ENCODE data around the gene TMEM201. TPM values are rescaled to one million over a fixed set of nuclear protein-coding genes. Genes with fewer than 3 reads are reported as not detected.

TMEM201 gene
- total RNA-seq, 1 experiment from 2014 or later: 30.4 TPM

DNA sequence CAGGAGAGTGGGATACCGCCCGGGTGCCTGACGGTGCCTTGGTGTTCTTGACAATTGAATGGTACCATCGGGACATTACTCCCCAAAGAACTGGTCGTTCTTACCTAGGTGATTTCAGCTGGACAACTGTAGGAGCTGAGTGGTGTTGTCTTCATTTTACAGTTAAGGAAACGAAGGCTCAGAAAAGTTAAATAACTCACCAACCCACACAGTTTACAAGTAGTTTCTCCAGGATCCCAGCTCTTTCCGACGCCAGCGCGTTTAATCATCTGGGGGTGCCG is 64.4 kb downstream of the TMEM201 start (continued):
- TF ChIP-seq PRDM15 (CRISPR knock-in tag; IDR thresholded peaks at IDR 0.05): no peak
- TF ChIP-seq, protein P1, sequence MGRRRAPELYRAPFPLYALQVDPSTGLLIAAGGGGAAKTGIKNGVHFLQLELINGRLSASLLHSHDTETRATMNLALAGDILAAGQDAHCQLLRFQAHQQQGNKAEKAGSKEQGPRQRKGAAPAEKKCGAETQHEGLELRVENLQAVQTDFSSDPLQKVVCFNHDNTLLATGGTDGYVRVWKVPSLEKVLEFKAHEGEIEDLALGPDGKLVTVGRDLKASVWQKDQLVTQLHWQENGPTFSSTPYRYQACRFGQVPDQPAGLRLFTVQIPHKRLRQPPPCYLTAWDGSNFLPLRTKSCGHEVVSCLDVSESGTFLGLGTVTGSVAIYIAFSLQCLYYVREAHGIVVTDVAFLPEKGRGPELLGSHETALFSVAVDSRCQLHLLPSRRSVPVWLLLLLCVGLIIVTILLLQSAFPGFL (CRISPR knock-in tag; IDR thresholded peaks at IDR 0.05; ENCODE audit: borderline replicate concordance): no peak
- TF ChIP-seq RORB (CRISPR knock-in tag; IDR thresholded peaks at IDR 0.05): no peak
- TF ChIP-seq, protein P2, sequence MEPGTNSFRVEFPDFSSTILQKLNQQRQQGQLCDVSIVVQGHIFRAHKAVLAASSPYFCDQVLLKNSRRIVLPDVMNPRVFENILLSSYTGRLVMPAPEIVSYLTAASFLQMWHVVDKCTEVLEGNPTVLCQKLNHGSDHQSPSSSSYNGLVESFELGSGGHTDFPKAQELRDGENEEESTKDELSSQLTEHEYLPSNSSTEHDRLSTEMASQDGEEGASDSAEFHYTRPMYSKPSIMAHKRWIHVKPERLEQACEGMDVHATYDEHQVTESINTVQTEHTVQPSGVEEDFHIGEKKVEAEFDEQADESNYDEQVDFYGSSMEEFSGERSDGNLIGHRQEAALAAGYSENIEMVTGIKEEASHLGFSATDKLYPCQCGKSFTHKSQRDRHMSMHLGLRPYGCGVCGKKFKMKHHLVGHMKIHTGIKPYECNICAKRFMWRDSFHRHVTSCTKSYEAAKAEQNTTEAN (CRISPR knock-in tag; IDR thresholded peaks at IDR 0.05): no peak
- TF ChIP-seq ETV6 (CRISPR knock-in tag; IDR thresholded peaks at IDR 0.05): no peak

DNA sequence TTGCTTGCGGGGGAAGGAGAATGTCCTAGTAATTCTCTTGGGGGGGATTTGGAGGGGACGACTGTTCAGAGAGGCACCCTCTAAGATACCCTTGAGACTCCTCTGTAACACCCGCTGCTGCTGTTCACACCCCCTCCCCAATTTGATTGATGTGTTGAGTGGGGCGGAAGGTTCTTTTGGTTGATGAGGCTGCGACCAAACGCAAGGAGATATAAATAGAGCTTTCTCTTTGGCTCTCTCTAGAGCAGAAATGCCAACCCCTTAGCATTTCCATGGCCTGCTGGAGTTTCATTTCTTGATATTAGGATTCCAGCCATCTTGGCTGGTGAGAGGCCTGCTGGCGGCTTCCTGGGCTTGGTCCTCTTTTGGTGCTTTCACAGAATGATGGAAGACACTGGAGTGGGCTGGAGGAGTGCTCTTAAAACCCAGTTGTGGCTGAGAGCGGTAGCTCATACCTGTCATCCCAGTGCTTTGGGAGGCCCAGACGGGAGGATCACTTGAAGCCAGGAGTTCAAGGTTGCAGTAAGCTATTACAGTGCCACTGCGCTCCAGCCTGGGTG is 64.9 kb downstream of the TMEM201 start:
- no peak for DNase-seq (ENCODE audit: low spot score)
- H3K27ac Mint-ChIP-seq: no peak overlapping the region
- TF ChIP-seq FOXJ3 (CRISPR knock-in tag; IDR thresholded peaks at IDR 0.05; ENCODE audit: borderline replicate concordance): no peak
- no peak for TF ChIP-seq NR1H2 (CRISPR knock-in tag; IDR thresholded peaks at IDR 0.05)
- H3K36me3 Mint-ChIP-seq: no peaks in the 10 kb centered on the region
- ChIA-PET CTCF (interaction anchor here (1.2 to 2.7 kb wide), 3 partner anchors 11 to 38 kb away, joined by 3 to 7 read pairs (median 4); no protein-coding TSS in a partner anchor), POLR2A (no interaction called here)
- H3K4me3 Mint-ChIP-seq: peak overlapping the region; percentile 72
- peaks cover 10% of the 10 kb centered on the region for H3K4me1 Mint-ChIP-seq
- ATAC-seq: no peak
- peaks cover 58% of the 10 kb centered on the region for H3K27me3 Mint-ChIP-seq (ENCODE audit: low read depth)
- H3K9me3 Mint-ChIP-seq: no peaks in the 10 kb centered on the region

DNA sequence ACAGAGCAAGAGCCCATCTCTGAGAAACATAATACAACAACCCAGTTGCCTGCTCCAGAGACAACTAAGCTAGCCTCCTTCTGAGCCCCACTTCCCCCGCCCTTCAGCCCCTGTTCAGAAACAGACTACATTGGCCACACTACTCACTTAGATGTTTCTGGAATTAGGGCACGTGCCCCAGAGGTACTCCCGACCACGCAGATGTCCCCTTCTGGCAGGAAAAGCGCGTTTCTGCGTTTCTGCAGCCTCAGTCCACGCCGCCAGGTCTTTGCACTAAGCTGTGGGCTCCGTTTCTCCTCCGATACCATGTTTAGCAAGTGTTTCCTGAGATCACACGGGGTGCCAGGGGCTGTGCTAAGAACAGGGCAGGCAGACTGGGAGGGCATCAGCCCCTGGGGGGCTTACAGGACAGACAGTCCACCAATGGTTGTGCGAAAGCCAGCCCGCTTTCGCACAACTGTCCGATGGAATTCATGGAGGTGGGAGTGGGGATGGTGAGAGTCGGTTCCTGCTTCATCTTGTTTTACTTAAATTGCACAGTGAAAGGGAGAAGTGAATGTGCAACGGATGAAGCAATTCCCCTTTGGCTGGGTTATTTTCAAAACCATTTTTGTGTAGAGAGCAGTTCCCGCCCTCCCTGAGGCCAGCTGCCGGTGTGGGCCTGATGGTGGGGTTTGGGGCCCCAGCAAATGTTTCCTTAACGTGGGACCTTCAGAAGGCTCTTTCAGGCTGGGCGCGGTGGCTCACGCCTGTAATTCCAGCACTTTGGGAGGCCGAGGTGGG is 65.5 kb downstream of the TMEM201 start:
- no peak for ATAC-seq
- CTCF ChIA-PET: interaction anchor here (0.6 to 2.7 kb wide), 5 partner anchors 39 to 690 kb away, joined by 3 to 7 read pairs (median 3); no protein-coding TSS in a partner anchor
- no peaks in the 10 kb centered on the region for H3K9me3 Mint-ChIP-seq
- no peak for DNase-seq (ENCODE audit: low spot score)
- H3K27me3 Mint-ChIP-seq (ENCODE audit: low read depth): peaks cover 53% of the 10 kb centered on the region
- H3K36me3 Mint-ChIP-seq: no peaks in the 10 kb centered on the region
- H3K4me3 Mint-ChIP-seq: no peak overlapping the region
- no peak overlapping the region for H3K27ac Mint-ChIP-seq
- POLR2A ChIA-PET: no interaction called here
- H3K4me1 Mint-ChIP-seq: peaks cover 10% of the 10 kb centered on the region
- no peak for TF ChIP-seq TP53 (CRISPR knock-in tag; IDR thresholded peaks at IDR 0.05)
- no peak for TF ChIP-seq ZNF423 (CRISPR knock-in tag; IDR thresholded peaks at IDR 0.05)
- TF ChIP-seq, protein P3, sequence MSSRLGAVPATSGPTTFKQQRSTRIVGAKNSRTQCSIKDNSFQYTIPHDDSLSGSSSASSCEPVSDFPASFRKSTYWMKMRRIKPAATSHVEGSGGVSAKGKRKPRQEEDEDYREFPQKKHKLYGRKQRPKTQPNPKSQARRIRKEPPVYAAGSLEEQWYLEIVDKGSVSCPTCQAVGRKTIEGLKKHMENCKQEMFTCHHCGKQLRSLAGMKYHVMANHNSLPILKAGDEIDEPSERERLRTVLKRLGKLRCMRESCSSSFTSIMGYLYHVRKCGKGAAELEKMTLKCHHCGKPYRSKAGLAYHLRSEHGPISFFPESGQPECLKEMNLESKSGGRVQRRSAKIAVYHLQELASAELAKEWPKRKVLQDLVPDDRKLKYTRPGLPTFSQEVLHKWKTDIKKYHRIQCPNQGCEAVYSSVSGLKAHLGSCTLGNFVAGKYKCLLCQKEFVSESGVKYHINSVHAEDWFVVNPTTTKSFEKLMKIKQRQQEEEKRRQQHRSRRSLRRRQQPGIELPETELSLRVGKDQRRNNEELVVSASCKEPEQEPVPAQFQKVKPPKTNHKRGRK (CRISPR knock-in tag; IDR thresholded peaks at IDR 0.05; ENCODE audit: borderline replicate concordance): no peak
- TF ChIP-seq, protein P4, sequence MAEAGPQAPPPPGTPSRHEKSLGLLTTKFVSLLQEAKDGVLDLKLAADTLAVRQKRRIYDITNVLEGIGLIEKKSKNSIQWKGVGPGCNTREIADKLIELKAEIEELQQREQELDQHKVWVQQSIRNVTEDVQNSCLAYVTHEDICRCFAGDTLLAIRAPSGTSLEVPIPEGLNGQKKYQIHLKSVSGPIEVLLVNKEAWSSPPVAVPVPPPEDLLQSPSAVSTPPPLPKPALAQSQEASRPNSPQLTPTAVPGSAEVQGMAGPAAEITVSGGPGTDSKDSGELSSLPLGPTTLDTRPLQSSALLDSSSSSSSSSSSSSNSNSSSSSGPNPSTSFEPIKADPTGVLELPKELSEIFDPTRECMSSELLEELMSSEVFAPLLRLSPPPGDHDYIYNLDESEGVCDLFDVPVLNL (CRISPR knock-in tag; IDR thresholded peaks at IDR 0.05; ENCODE audit: borderline replicate concordance, low read depth): no peak
- TF ChIP-seq JUN (CRISPR knock-in tag; IDR thresholded peaks at IDR 0.05): no peak
- no peak for TF ChIP-seq MLX (CRISPR knock-in tag; IDR thresholded peaks at IDR 0.05)
- TF ChIP-seq E2F5 (CRISPR knock-in tag; IDR thresholded peaks at IDR 0.05): no peak
- TF ChIP-seq TCF7 (CRISPR knock-in tag; IDR thresholded peaks at IDR 0.05; ENCODE audit: low read depth): no peak
- TF ChIP-seq KAT7 (CRISPR knock-in tag; IDR thresholded peaks at IDR 0.05; ENCODE audit: borderline replicate concordance): no peak
- no peak for TF ChIP-seq NFE2L1 (CRISPR knock-in tag; IDR thresholded peaks at IDR 0.05)
- no peak for TF ChIP-seq ZNF281 (CRISPR knock-in tag; IDR thresholded peaks at IDR 0.05)

All from WTC11 (cell line).